H1 (cell line): Measurements from ENCODE around the gene NDUFS5. TPM values are rescaled to one million over a fixed set of nuclear protein-coding genes. Genes with fewer than 3 reads are reported as not detected.

ENCODE experiments used
- CHD1 ChIP-seq: IDR thresholded peaks from 2 replicates; pipeline ENCODE4 v1.6.1; 2012; ENCODE audit warnings: low read depth, low read length, improper control_type of control experiment
- CTCF ChIP-seq, 3 experiments: IDR thresholded peaks; 1 replicate in 2 of 3; 2 replicates in 1 of 3; pipeline versions ENCODE4 v1.5.1 to v1.6.1; 2011; ENCODE audit warnings: low read length in 3 of 3, mild to moderate bottlenecking in 3 of 3, inconsistent platforms in 2 of 3, low read depth in 1 of 3, moderate library complexity in 1 of 3; ENCODE audit not compliant: insufficient read depth in 1 of 3; ENCODE audit errors: control extremely low read depth in 1 of 3
- EZH2 ChIP-seq: fragments of 200-600 bp; sonication (generic); IDR thresholded peaks from 2 replicates; pipeline ENCODE4 v1.7.1; 2012; ENCODE audit warnings: low read depth, mild to moderate bottlenecking, moderate library complexity, low read length, inconsistent platforms; ENCODE audit not compliant: severe bottlenecking
- GTF2F1 ChIP-seq: IDR thresholded peaks from 2 replicates; pipeline ENCODE4 v1.6.1; 2012; ENCODE audit warnings: low read depth, low read length, improper control_type of control experiment, borderline replicate concordance
- RXRA ChIP-seq: IDR thresholded peaks from 2 replicates; pipeline ENCODE4 v1.6.1; 2011; ENCODE audit warnings: low read depth, mild to moderate bottlenecking, low read length, moderate library complexity; ENCODE audit not compliant: insufficient read depth
- SIN3A ChIP-seq, 2 experiments: IDR thresholded peaks in 1 of 2; conservative IDR thresholded peaks in 1 of 2; 2 replicates each; pipeline ENCODE4 v1.6.1; 2011 to 2012; ENCODE audit warnings: low read length in 2 of 2, improper control_type of control experiment in 1 of 2, low read depth in 1 of 2, mild to moderate bottlenecking in 1 of 2
- SIRT6 ChIP-seq: IDR thresholded peaks from one replicate; pipeline ENCODE4 v1.7.1; 2012; ENCODE audit warnings: low read length, inconsistent platforms
- SIX5 ChIP-seq: IDR thresholded peaks from 2 replicates; pipeline ENCODE4 v1.6.1; 2011; ENCODE audit warnings: mild to moderate bottlenecking, low read depth, low read length
- polyA plus RNA-seq, 7 experiments: library from polyadenylated mRNA; depleted of rRNA in 3 of 7; stranded (reverse) in 5 of 7; unstranded in 2 of 7; fragments of >200 nt in 5 of 7; fragments of 200-250 nt in 2 of 7; gene quantifications; 1 replicate in 5 of 7; 2 replicates in 1 of 7; 4 replicates in 1 of 7; pipeline versions ENCODE4 v1.2.1 to v1.2.3, GENCODE V29; 2011 to 2013; ENCODE audit warnings: missing spikeins in 2 of 7, mixed read lengths in 2 of 7
- total RNA-seq: library from RNA; stranded (reverse); fragmentation: NEBNext Ultra II Directional; extraction: Animal tissue kit (Norgen Biotek cat#: 25700); gene quantifications from 2 replicates; pipeline ENCODE4 v1.2.1, GENCODE V29; 2021

The NDUFS5 gene
- total and polyA plus RNA-seq, 2 of the 8 experiments (the other 6 are each of a cell fraction or from before 2014, with no cell fraction given) = 435 to 835 TPM

DNA sequence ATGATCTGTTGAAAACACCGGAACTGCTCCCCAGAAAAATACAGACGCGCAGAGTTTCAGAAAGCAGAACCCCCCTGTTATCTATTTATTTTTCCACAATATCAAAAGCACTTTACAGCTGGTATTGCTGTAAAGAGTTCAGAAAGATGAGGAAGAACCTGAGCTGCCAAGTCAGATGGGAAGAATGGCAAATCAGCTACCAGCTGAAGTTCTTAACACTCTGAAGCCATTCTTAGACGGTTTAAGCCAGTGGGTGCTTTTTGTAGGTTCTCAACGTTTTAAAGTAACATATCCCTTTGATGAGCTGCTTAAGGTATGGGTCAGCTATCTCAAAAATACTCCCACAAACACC, 35.8 kb upstream of the NDUFS5 start (continued):
- no peak for TF ChIP-seq CTCF (IDR thresholded peaks at IDR 0.05; ENCODE audit: control extremely low read depth in 1 of 3, insufficient read depth in 1 of 3, low read depth in 1 of 3, low read length in 3 of 3)
- no peak for TF ChIP-seq GTF2F1
- TF ChIP-seq RXRA = no peak
- no peak for TF ChIP-seq SIX5
- TF ChIP-seq SIN3A (conservative IDR thresholded peaks at IDR 0.05 in 1 of 2, IDR thresholded peaks at IDR 0.05 in 1 of 2; ENCODE audit: low read depth in 1 of 2, low read length in 2 of 2) = no peak
- TF ChIP-seq CHD1 = no peak
- no peak for TF ChIP-seq EZH2
- TF ChIP-seq SIRT6 = no peak
- TF ChIP-seq, all 59 proteins: peak for 0
